ENCODE data around the gene CASP8. TPM values are rescaled to one million over a fixed set of nuclear protein-coding genes. Genes with fewer than 3 reads are reported as not detected.

CASP8 gene
- polyA plus RNA-seq, 1 donor from 2014 or later = not detected

DNA sequence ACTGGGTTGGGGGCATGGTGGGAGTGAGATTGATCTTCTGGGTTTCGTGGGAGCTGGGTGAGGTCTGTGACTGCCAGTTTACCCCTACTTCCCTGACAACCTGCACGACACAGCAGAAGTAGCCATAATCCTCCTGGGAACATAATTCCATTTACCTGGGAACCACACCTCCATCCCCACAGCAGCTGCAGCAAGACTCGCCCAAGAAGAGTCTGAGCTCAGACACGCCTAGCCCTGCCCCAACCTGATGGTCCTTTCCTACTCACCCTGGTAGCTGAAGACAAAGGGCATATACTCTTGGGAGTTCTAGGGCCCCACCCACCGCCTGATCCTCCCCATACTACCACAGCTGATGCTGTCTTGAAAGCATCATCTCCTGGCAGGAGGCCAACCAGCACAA is 53.0 kb downstream of the CASP8 start:
- no peaks in the 10 kb centered on the region for H4K20me1 ChIP-seq (ENCODE audit: insufficient read depth)
- H3K9me2 ChIP-seq (ENCODE audit: insufficient read depth, low read length) = no peaks in the 10 kb centered on the region
- no peak overlapping the region for H3K4me2 ChIP-seq (ENCODE audit: low read length)
- no peaks in the 10 kb centered on the region for H3K27me3 ChIP-seq (ENCODE audit: insufficient read depth, low read depth, low read length)
- no peak overlapping the region for H2AFZ ChIP-seq (ENCODE audit: low read depth, low read length)
- no peak overlapping the region for H3K4me3 ChIP-seq (ENCODE audit: low read length)
- no peak overlapping the region for H3K9ac ChIP-seq (ENCODE audit: low read length)
- no peak overlapping the region for H3K27ac ChIP-seq (ENCODE audit: low read length)
- no peaks in the 10 kb centered on the region for H3K79me2 ChIP-seq (replicated peaks; ENCODE audit: insufficient read depth, low read length)
- no peaks in the 10 kb centered on the region for H3F3A ChIP-seq (ENCODE audit: insufficient read depth, low read length, poor library complexity, severe bottlenecking)
- TF ChIP-seq EP300 (conservative IDR thresholded peaks at IDR 0.05; ENCODE audit: poor library complexity, severe bottlenecking) (no peak), MXI1 (conservative IDR thresholded peaks at IDR 0.05; ENCODE audit: poor library complexity, severe bottlenecking) (no peak), RAD21 (conservative IDR thresholded peaks at IDR 0.05) (no peak), POLR2AphosphoS5 (IDR thresholded peaks at IDR 0.05) (no peak), SMC3 (conservative IDR thresholded peaks at IDR 0.05; ENCODE audit: poor library complexity) (no peak), EZH2 (IDR thresholded peaks at IDR 0.05; ENCODE audit: borderline replicate concordance, insufficient read depth, low read length, poor library complexity, severe bottlenecking) (no peak), TAF1 (IDR thresholded peaks at IDR 0.05; ENCODE audit: low read depth) (no peak)
- TF ChIP-seq, protein P1, sequence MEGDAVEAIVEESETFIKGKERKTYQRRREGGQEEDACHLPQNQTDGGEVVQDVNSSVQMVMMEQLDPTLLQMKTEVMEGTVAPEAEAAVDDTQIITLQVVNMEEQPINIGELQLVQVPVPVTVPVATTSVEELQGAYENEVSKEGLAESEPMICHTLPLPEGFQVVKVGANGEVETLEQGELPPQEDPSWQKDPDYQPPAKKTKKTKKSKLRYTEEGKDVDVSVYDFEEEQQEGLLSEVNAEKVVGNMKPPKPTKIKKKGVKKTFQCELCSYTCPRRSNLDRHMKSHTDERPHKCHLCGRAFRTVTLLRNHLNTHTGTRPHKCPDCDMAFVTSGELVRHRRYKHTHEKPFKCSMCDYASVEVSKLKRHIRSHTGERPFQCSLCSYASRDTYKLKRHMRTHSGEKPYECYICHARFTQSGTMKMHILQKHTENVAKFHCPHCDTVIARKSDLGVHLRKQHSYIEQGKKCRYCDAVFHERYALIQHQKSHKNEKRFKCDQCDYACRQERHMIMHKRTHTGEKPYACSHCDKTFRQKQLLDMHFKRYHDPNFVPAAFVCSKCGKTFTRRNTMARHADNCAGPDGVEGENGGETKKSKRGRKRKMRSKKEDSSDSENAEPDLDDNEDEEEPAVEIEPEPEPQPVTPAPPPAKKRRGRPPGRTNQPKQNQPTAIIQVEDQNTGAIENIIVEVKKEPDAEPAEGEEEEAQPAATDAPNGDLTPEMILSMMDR (IDR thresholded peaks at IDR 0.05; ENCODE audit: poor library complexity, severe bottlenecking) = no peak
- TF ChIP-seq, protein P2, sequence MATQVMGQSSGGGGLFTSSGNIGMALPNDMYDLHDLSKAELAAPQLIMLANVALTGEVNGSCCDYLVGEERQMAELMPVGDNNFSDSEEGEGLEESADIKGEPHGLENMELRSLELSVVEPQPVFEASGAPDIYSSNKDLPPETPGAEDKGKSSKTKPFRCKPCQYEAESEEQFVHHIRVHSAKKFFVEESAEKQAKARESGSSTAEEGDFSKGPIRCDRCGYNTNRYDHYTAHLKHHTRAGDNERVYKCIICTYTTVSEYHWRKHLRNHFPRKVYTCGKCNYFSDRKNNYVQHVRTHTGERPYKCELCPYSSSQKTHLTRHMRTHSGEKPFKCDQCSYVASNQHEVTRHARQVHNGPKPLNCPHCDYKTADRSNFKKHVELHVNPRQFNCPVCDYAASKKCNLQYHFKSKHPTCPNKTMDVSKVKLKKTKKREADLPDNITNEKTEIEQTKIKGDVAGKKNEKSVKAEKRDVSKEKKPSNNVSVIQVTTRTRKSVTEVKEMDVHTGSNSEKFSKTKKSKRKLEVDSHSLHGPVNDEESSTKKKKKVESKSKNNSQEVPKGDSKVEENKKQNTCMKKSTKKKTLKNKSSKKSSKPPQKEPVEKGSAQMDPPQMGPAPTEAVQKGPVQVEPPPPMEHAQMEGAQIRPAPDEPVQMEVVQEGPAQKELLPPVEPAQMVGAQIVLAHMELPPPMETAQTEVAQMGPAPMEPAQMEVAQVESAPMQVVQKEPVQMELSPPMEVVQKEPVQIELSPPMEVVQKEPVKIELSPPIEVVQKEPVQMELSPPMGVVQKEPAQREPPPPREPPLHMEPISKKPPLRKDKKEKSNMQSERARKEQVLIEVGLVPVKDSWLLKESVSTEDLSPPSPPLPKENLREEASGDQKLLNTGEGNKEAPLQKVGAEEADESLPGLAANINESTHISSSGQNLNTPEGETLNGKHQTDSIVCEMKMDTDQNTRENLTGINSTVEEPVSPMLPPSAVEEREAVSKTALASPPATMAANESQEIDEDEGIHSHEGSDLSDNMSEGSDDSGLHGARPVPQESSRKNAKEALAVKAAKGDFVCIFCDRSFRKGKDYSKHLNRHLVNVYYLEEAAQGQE (IDR thresholded peaks at IDR 0.05; ENCODE audit: borderline replicate concordance) = no peak
- H3K9me3 ChIP-seq (ENCODE audit: low read length) = no peaks in the 10 kb centered on the region
- H3K36me3 ChIP-seq (ENCODE audit: insufficient read depth, low read length) = no peaks in the 10 kb centered on the region

DNA sequence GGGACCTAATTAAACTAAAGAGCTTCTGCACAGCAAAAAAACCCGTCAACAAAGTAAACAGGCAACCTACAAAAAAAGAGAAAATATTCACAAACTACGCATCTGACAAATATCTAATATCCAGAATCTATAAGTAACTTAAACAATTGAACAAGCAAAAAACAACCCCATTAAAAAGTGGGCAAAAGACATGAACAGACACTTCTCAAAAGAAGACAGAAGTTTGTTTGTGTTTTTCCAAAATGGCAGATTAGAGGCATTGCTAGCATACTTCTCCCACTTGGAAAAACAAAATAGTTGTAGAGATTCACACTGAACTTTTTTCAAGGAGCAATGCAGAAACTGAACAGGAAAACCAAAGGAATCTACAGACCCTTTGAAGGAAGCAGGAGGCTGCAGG is 59.2 kb downstream of the CASP8 start:
- H3K27me3 ChIP-seq (ENCODE audit: insufficient read depth, low read depth, low read length) = no peaks in the 10 kb centered on the region
- H3K9ac ChIP-seq (ENCODE audit: low read length) = no peak overlapping the region
- no peaks in the 10 kb centered on the region for H3K9me3 ChIP-seq (ENCODE audit: low read length)
- H4K20me1 ChIP-seq (ENCODE audit: insufficient read depth) = no peaks in the 10 kb centered on the region
- no peaks in the 10 kb centered on the region for H3K79me2 ChIP-seq (replicated peaks; ENCODE audit: insufficient read depth, low read length)
- no peak overlapping the region for H3K4me2 ChIP-seq (ENCODE audit: low read length)
- no peak overlapping the region for H2AFZ ChIP-seq (ENCODE audit: low read depth, low read length)
- H3K36me3 ChIP-seq (ENCODE audit: insufficient read depth, low read length) = no peaks in the 10 kb centered on the region
- H3K4me3 ChIP-seq (ENCODE audit: low read length) = no peak overlapping the region
- H3K9me2 ChIP-seq (ENCODE audit: insufficient read depth, low read length) = no peaks in the 10 kb centered on the region
- TF ChIP-seq, protein P2 (IDR thresholded peaks at IDR 0.05; ENCODE audit: borderline replicate concordance) = no peak
- TF ChIP-seq RAD21 (conservative IDR thresholded peaks at IDR 0.05) = no peak
- no peak for TF ChIP-seq POLR2AphosphoS5 (IDR thresholded peaks at IDR 0.05)
- TF ChIP-seq MXI1 (conservative IDR thresholded peaks at IDR 0.05; ENCODE audit: poor library complexity, severe bottlenecking) = no peak
- no peak for TF ChIP-seq EZH2 (IDR thresholded peaks at IDR 0.05; ENCODE audit: borderline replicate concordance, insufficient read depth, low read length, poor library complexity, severe bottlenecking)
- no peak overlapping the region for H3K27ac ChIP-seq (ENCODE audit: low read length)
- no peaks in the 10 kb centered on the region for H3F3A ChIP-seq (ENCODE audit: insufficient read depth, low read length, poor library complexity, severe bottlenecking)

Measured in neural cell (in vitro differentiated cells).